Activated naive CD8-positive, alpha-beta T cell treated with anti-CD3 and anti-CD28 coated beads, Interleukin-2, amount 50 U/mL, for 24 hours (primary cell): ENCODE results near the gene VMAC.
"Not testable (repeated sequence)": the region's sequence is repeated elsewhere in the genome, so short reads cannot be mapped to it uniquely, and the experiment has no call there.

Experiments used
- ATAC-seq: fragments of 150-1000 bp; cut with Tn5 transposase; one replicate; pipeline ENCODE4 v1.10.0; 2021
- DNase-seq: peaks from one replicate; pipeline ENCODE4 v3.0.0; 2021
- H3K27ac Mint-ChIP-seq: one replicate; pipeline ENCODE4 v1.8.0; 2021; ENCODE audit warnings: mild to moderate bottlenecking, mixed read lengths
- H3K27me3 Mint-ChIP-seq: one replicate; pipeline ENCODE4 v1.8.0; 2021; ENCODE audit warnings: mixed read lengths
- H3K36me3 Mint-ChIP-seq: one replicate; pipeline ENCODE4 v1.8.0; 2021; ENCODE audit warnings: low read depth, mixed read lengths
- H3K4me1 Mint-ChIP-seq: one replicate; pipeline ENCODE4 v1.8.0; 2021; ENCODE audit warnings: mixed read lengths
- H3K4me3 Mint-ChIP-seq: one replicate; pipeline ENCODE4 v1.8.0; 2021; ENCODE audit warnings: mild to moderate bottlenecking, moderate library complexity, mixed read lengths
- H3K9me3 Mint-ChIP-seq: one replicate; pipeline ENCODE4 v1.8.0; 2021; ENCODE audit warnings: mixed read lengths

The VMAC gene

GRCh38 chr19:5880196-5880595 lies 24.5 kb upstream of the VMAC start:
- H3K4me1 Mint-ChIP-seq, result no peaks in the 10 kb centered on the region
- DNase-seq (no peak), ATAC-seq (no peak)
- H3K36me3 Mint-ChIP-seq, result no peaks in the 10 kb centered on the region
- no peak overlapping the region for H3K27ac Mint-ChIP-seq
- H3K27me3 Mint-ChIP-seq, result peaks cover 18% of the 10 kb centered on the region
- H3K9me3 Mint-ChIP-seq, result no peaks in the 10 kb centered on the region
- H3K4me3 Mint-ChIP-seq, result no peak overlapping the region

- Mint-ChIP-seq H3K4me3 (no peak overlapping the region), H3K9me3 (no peaks in the 10 kb centered on the region), H3K27ac (no peak overlapping the region), H3K27me3 (peaks cover 18% of the 10 kb centered on the region), H3K4me1 (no peaks in the 10 kb centered on the region), H3K36me3 (no peaks in the 10 kb centered on the region)
- DNase-seq (no peak), ATAC-seq (no peak)
Observed at GRCh38 chr19:5880604-5881078, 24.0 kb upstream of the VMAC start.

GRCh38 chr19:5881543-5882299 lies 23.0 kb upstream of the VMAC start:
- H3K4me3 Mint-ChIP-seq, result no peak overlapping the region
- peaks cover 18% of the 10 kb centered on the region for H3K27me3 Mint-ChIP-seq
- ATAC-seq (no peak), DNase-seq (no peak)
- no peak overlapping the region for H3K27ac Mint-ChIP-seq
- no peaks in the 10 kb centered on the region for H3K9me3 Mint-ChIP-seq
- H3K4me1 Mint-ChIP-seq, result no peaks in the 10 kb centered on the region
- H3K36me3 Mint-ChIP-seq, result no peaks in the 10 kb centered on the region

GRCh38 chr19:5882421-5882968 lies 22.2 kb upstream of the VMAC start:
- H3K27me3 Mint-ChIP-seq, result peaks cover 18% of the 10 kb centered on the region
- DNase-seq (no peak), ATAC-seq (no peak)
- H3K4me3 Mint-ChIP-seq, result no peak overlapping the region
- H3K9me3 Mint-ChIP-seq, result no peaks in the 10 kb centered on the region
- no peak overlapping the region for H3K27ac Mint-ChIP-seq
- no peaks in the 10 kb centered on the region for H3K36me3 Mint-ChIP-seq
- no peaks in the 10 kb centered on the region for H3K4me1 Mint-ChIP-seq

GRCh38 chr19:5883157-5883873 lies 21.4 kb upstream of the VMAC start:
- not testable (repeated sequence) for ATAC-seq, H3K27ac Mint-ChIP-seq, H3K36me3 Mint-ChIP-seq, H3K9me3 Mint-ChIP-seq, H3K4me3 Mint-ChIP-seq, DNase-seq, H3K4me1 Mint-ChIP-seq
- H3K27me3 Mint-ChIP-seq, result peaks cover 19% of the 10 kb centered on the region

GRCh38 chr19:5884065-5884811 lies 20.4 kb upstream of the VMAC start:
- ATAC-seq, H3K4me3 Mint-ChIP-seq: not testable (repeated sequence)

GRCh38 chr19:5889288-5889971 lies 15.2 kb upstream of the VMAC start:
- ATAC-seq, result no peak
- Mint-ChIP-seq H3K4me3 (no peak overlapping the region), H3K27me3 (peaks cover 13% of the 10 kb centered on the region), H3K4me1 (peaks cover 4% of the 10 kb centered on the region), H3K9me3 (no peaks in the 10 kb centered on the region), H3K27ac (no peak overlapping the region), H3K36me3 (no peaks in the 10 kb centered on the region)
- no peak for DNase-seq

More at GRCh38 chr19:5884065-5884811, 20.4 kb upstream of the VMAC start:
- not testable (repeated sequence) for H3K4me1 Mint-ChIP-seq, DNase-seq, H3K27ac Mint-ChIP-seq, H3K9me3 Mint-ChIP-seq, H3K36me3 Mint-ChIP-seq
- H3K27me3 Mint-ChIP-seq, result peaks cover 16% of the 10 kb centered on the region

- H3K9me3 Mint-ChIP-seq, result no peaks in the 10 kb centered on the region
- H3K4me3 Mint-ChIP-seq, result no peak overlapping the region
- peaks cover 4% of the 10 kb centered on the region for H3K4me1 Mint-ChIP-seq
- peaks cover 13% of the 10 kb centered on the region for H3K27me3 Mint-ChIP-seq
- H3K27ac Mint-ChIP-seq, result no peak overlapping the region
- ATAC-seq (no peak), DNase-seq (no peak)
- no peaks in the 10 kb centered on the region for H3K36me3 Mint-ChIP-seq
Observed at GRCh38 chr19:5890099-5890498, 14.6 kb upstream of the VMAC start.

GRCh38 chr19:5891572-5891937 lies 13.1 kb upstream of the VMAC start:
- Mint-ChIP-seq H3K9me3 (no peaks in the 10 kb centered on the region), H3K4me1 (peaks cover 4% of the 10 kb centered on the region), H3K27ac (no peak overlapping the region), H3K27me3 (peaks cover 13% of the 10 kb centered on the region), H3K4me3 (no peak overlapping the region), H3K36me3 (no peaks in the 10 kb centered on the region)
- no peak for ATAC-seq
- DNase-seq, result no peak

GRCh38 chr19:5891938-5892771 lies 12.5 kb upstream of the VMAC start:
- peaks cover 13% of the 10 kb centered on the region for H3K27me3 Mint-ChIP-seq
- H3K4me1 Mint-ChIP-seq, result peaks cover 4% of the 10 kb centered on the region
- H3K36me3 Mint-ChIP-seq, result no peaks in the 10 kb centered on the region
- peak; percentile 35 for DNase-seq
- no peak overlapping the region for H3K4me3 Mint-ChIP-seq
- no peak overlapping the region for H3K27ac Mint-ChIP-seq
- peak; percentile 35 for ATAC-seq
- no peaks in the 10 kb centered on the region for H3K9me3 Mint-ChIP-seq

- no peak overlapping the region for H3K4me3 Mint-ChIP-seq
- peaks cover 4% of the 10 kb centered on the region for H3K4me1 Mint-ChIP-seq
- no peak overlapping the region for H3K27ac Mint-ChIP-seq
- no peaks in the 10 kb centered on the region for H3K36me3 Mint-ChIP-seq
- no peaks in the 10 kb centered on the region for H3K9me3 Mint-ChIP-seq
- ATAC-seq (no peak), DNase-seq (no peak)
- H3K27me3 Mint-ChIP-seq, result peaks cover 13% of the 10 kb centered on the region
Observed at GRCh38 chr19:5892772-5893275, 11.8 kb upstream of the VMAC start.

- H3K9me3 Mint-ChIP-seq, result no peaks in the 10 kb centered on the region
- no peaks in the 10 kb centered on the region for H3K36me3 Mint-ChIP-seq
- DNase-seq, result no peak
- H3K4me3 Mint-ChIP-seq, result no peak overlapping the region
- peaks cover 10% of the 10 kb centered on the region for H3K27me3 Mint-ChIP-seq
- H3K27ac Mint-ChIP-seq, result no peak overlapping the region
- H3K4me1 Mint-ChIP-seq, result peaks cover 4% of the 10 kb centered on the region
- ATAC-seq, result no peak
Observed at GRCh38 chr19:5893296-5893903, 11.3 kb upstream of the VMAC start.
